GM13976 (cell line): Measurements from ENCODE around the gene ALG14.

ENCODE experiments used
- DNase-seq: peaks from one replicate; pipeline ENCODE4 v3.0.0; 2012; ENCODE audit warnings: low spot score
- CTCF ChIP-seq: IDR thresholded peaks from 2 replicates; pipeline ENCODE4 v1.5.1; 2012; ENCODE audit warnings: borderline replicate concordance, mild to moderate bottlenecking; ENCODE audit not compliant: insufficient read depth; ENCODE audit errors: extremely low read depth, missing control alignments, control extremely low read depth
- in situ Hi-C: fragments of 300-500 bp; cut with MboI; formaldehyde crosslinking; loops from one replicate; pipeline ENCODE4 v1.12.0; 2022; ENCODE audit warnings: low sequenced_read_pairs, mixed read lengths, inconsistent platforms; ENCODE audit not compliant: unreplicated experiment

Gene ALG14

GRCh38 chr1:94937820-94938219 lies 134.9 kb downstream of the ALG14 start:
- in situ Hi-C loops = no loop called here
- no peak for TF ChIP-seq CTCF

GRCh38 chr1:94936861-94937620 lies 135.7 kb downstream of the ALG14 start:
- in situ Hi-C loops = no loop called here
- DNase-seq = no peak
- TF ChIP-seq CTCF = no peak

More at GRCh38 chr1:94937820-94938219, 134.9 kb downstream of the ALG14 start:
- no peak for DNase-seq

DNA sequence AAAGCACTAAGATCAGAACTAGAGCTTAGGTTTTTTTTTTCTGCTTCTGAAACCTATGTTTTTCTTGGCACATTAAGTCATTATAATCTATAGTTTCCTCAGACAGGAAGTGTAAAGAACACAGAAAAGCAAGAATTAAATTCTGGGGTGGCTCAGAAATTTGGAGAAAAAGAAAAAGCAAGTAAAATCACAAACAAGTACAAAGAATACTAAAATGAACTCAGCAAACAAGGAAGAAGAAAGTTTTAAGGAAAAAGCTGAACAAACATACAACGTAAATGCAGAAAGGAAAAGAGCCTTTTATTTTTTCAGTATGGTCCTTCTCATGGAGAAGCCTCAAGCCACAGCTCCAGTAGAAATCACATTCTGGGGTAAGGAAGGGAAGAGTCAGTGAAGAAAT lies 137.3 kb downstream of the ALG14 start:
- DNase-seq = no peak
- in situ Hi-C loops = no loop called here
- TF ChIP-seq CTCF = no peak

- in situ Hi-C loops = no loop called here
- no peak for TF ChIP-seq CTCF
These were observed 137.7 kb downstream of the ALG14 start for GRCh38 chr1:94935034-94935433.

DNA sequence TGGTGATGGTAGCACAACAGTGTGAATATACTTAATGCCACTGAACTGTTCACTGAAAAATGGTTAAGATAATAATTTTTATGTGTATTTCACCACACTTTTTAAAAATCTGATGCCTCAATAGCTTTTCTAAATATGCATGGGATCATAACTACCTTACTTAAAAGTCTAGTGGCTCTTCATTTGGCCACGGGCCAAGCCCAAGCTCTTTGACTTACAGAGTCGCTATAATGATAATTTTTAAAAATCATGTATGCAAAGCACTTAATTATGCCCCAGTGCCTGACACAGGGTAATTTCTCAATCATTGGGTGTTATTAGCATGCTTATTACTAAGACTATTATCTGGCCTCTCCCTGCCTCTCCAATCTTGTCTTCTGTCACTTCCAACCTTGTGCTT lies 138.2 kb downstream of the ALG14 start:
- no peak for TF ChIP-seq CTCF
- in situ Hi-C loops = no loop called here
- no peak for DNase-seq

More at GRCh38 chr1:94935034-94935433, 137.7 kb downstream of the ALG14 start:
- DNase-seq = no peak

DNA sequence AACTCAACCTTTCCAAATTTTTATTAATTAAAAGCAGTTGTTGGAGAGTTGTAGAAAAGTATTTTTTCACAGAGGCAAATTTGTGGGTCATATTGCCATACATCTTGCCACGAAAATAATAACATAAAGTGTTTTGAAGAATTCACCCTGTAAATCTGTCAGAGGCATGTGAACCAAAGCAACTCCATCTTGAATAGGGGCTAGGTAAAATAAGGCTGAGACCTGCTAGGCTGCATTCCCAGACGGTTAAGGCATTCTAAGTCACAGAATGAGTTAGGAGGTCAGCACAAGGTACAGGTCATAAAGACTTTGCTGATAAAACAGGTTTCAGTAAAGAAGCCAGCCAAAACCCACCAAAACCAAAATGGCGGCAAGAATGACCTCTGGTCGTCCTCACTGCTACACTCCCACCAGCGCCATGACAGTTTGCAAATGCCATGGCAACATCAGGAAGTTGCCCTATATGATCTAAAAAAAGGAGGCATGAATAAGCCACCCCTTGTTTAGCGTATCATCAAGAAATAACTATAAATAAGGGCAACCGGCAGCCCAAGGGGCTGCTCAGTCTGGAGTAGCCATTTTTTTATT lies 141.4 kb downstream of the ALG14 start:
- no peak for DNase-seq
- TF ChIP-seq CTCF = no peak
- in situ Hi-C loops = no loop called here
